ENCODE data around the gene PLPP3.

Gene PLPP3

GRCh38 chr1:56535362-56535761 is 44.0 kb downstream of the PLPP3 start:
- peaks cover 25% of the 10 kb centered on the region for H3K79me2 ChIP-seq
- H2AFZ ChIP-seq, result no peak overlapping the region
- H3K4me2 ChIP-seq (ENCODE audit: low read length), result no peak overlapping the region
- no peaks in the 10 kb centered on the region for H3K36me3 ChIP-seq (ENCODE audit: control insufficient read depth, insufficient read depth, low read length)
- H3K27ac ChIP-seq, result no peak overlapping the region
- H3K9me3 ChIP-seq (ENCODE audit: control insufficient read depth, low read length), result no peaks in the 10 kb centered on the region
- H3K4me1 ChIP-seq, result peaks cover 22% of the 10 kb centered on the region
- H3K4me3 ChIP-seq (ENCODE audit: low read depth, low read length), result no peak overlapping the region
- no peak for TF ChIP-seq CTCF (IDR thresholded peaks at IDR 0.05)
- H3K9ac ChIP-seq, result no peak overlapping the region
- no peaks in the 10 kb centered on the region for H3K27me3 ChIP-seq (ENCODE audit: control insufficient read depth, insufficient read depth, low read length)

GRCh38 chr1:56534130-56534651 is 45.2 kb downstream of the PLPP3 start:
- no peak overlapping the region for H3K4me2 ChIP-seq (ENCODE audit: low read length)
- TF ChIP-seq CTCF (IDR thresholded peaks at IDR 0.05), result no peak
- peaks cover 30% of the 10 kb centered on the region for H3K4me1 ChIP-seq
- no peak overlapping the region for H3K9ac ChIP-seq
- peaks cover 28% of the 10 kb centered on the region for H3K79me2 ChIP-seq
- no peak overlapping the region for H3K27ac ChIP-seq
- H3K27me3 ChIP-seq (ENCODE audit: control insufficient read depth, insufficient read depth, low read length), result no peaks in the 10 kb centered on the region
- H2AFZ ChIP-seq, result no peak overlapping the region
- H3K36me3 ChIP-seq (ENCODE audit: control insufficient read depth, insufficient read depth, low read length), result no peaks in the 10 kb centered on the region
- no peaks in the 10 kb centered on the region for H3K9me3 ChIP-seq (ENCODE audit: control insufficient read depth, low read length)
- H3K4me3 ChIP-seq (ENCODE audit: low read depth, low read length), result no peak overlapping the region

DNA sequence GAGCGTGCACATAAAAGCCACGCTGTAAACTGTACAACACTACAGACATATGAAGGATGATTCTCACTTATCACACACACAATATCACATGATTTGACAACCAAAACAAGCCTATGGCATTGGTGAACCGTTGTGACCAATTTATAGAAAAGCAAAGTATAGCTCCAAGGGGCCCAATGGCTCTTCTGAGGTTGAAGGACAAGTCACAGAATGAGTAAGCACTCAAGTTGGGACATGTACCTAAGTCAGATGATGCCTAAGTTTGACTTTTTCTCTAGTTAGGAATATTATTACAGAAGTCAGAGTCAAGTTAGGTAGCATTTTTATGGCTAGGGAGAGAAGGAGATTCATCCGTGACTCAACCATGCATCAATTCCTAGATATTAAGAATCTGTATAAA is 45.7 kb downstream of the PLPP3 start:
- Histone ChIP-seq H3K27ac (no peak overlapping the region), H3K9ac (no peak overlapping the region), H3K36me3 (ENCODE audit: control insufficient read depth, insufficient read depth, low read length) (no peaks in the 10 kb centered on the region), H3K27me3 (ENCODE audit: control insufficient read depth, insufficient read depth, low read length) (no peaks in the 10 kb centered on the region), H2AFZ (no peak overlapping the region), H3K9me3 (ENCODE audit: control insufficient read depth, low read length) (no peaks in the 10 kb centered on the region), H3K4me3 (ENCODE audit: low read depth, low read length) (no peak overlapping the region), H3K4me2 (ENCODE audit: low read length) (no peak overlapping the region), H3K4me1 (peaks cover 35% of the 10 kb centered on the region), H3K79me2 (peaks cover 29% of the 10 kb centered on the region)
- TF ChIP-seq CTCF (IDR thresholded peaks at IDR 0.05), result no peak

GRCh38 chr1:56533197-56533596 is 46.2 kb downstream of the PLPP3 start:
- Histone ChIP-seq H3K36me3 (ENCODE audit: control insufficient read depth, insufficient read depth, low read length) (no peaks in the 10 kb centered on the region), H3K79me2 (peaks cover 29% of the 10 kb centered on the region), H3K27ac (no peak overlapping the region), H3K4me3 (ENCODE audit: low read depth, low read length) (no peak overlapping the region), H3K27me3 (ENCODE audit: control insufficient read depth, insufficient read depth, low read length) (no peaks in the 10 kb centered on the region), H2AFZ (no peak overlapping the region), H3K4me2 (ENCODE audit: low read length) (no peak overlapping the region), H3K4me1 (peaks cover 39% of the 10 kb centered on the region), H3K9ac (no peak overlapping the region), H3K9me3 (ENCODE audit: control insufficient read depth, low read length) (no peaks in the 10 kb centered on the region)
- no peak for TF ChIP-seq CTCF (IDR thresholded peaks at IDR 0.05)

DNA sequence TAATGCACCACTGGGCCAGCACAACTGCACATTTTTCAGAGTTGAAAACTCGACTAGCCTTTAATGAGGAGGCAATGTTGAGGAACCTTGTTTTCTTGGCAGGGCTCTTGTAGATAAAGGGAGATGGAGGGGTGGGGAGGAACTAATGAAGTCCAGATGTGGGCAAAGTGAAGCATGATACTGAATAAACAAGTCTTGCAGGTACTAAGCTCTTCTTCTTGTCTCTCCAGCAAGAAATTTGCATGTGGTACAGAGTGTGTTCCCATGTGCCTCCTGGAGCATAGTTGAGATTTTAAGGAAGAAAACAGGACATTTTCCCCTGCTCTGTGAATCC is 47.0 kb downstream of the PLPP3 start:
- H3K4me1 ChIP-seq, result peaks cover 43% of the 10 kb centered on the region
- no peaks in the 10 kb centered on the region for H3K36me3 ChIP-seq (ENCODE audit: control insufficient read depth, insufficient read depth, low read length)
- no peak overlapping the region for H2AFZ ChIP-seq
- H3K4me2 ChIP-seq (ENCODE audit: low read length), result no peak overlapping the region
- no peak overlapping the region for H3K4me3 ChIP-seq (ENCODE audit: low read depth, low read length)
- H3K9me3 ChIP-seq (ENCODE audit: control insufficient read depth, low read length), result no peaks in the 10 kb centered on the region
- H3K79me2 ChIP-seq, result peaks cover 24% of the 10 kb centered on the region
- TF ChIP-seq CTCF (IDR thresholded peaks at IDR 0.05), result no peak
- no peak overlapping the region for H3K9ac ChIP-seq
- H3K27ac ChIP-seq, result no peak overlapping the region
- no peaks in the 10 kb centered on the region for H3K27me3 ChIP-seq (ENCODE audit: control insufficient read depth, insufficient read depth, low read length)
